Gastroesophageal sphincter (tissue), 4 donors: ENCODE data around the gene ZNF264. TPM values are rescaled to one million over a fixed set of nuclear protein-coding genes. Genes with fewer than 3 reads are reported as not detected.
A peak's percentile ranks its signal among the peaks of the same experiment; 100 is the strongest.

Experiments used
- ATAC-seq: fragments of 150-250 bp; one replicate; pipeline ENCODE4 v1.9.1; 2016; ENCODE audit warnings: mild to moderate bottlenecking, moderate library complexity
- H3K27ac ChIP-seq, 4 donors: fragments of 200-600 bp; sonication (generic) in 3 of 4; 1 replicate in 3 of 4; 2 replicates in 1 of 4; pipeline ENCODE4 v1.5.1; 2016 to 2019
- H3K27me3 ChIP-seq: fragments of 200-600 bp; sonication (generic); one replicate; pipeline ENCODE4 v1.5.1; 2019
- H3K36me3 ChIP-seq, 2 donors: fragments of 200-600 bp; sonication (generic); one replicate each; pipeline ENCODE4 v1.5.1; 2019; ENCODE audit warnings: control low read depth in 1 of 2
- H3K4me1 ChIP-seq, 3 donors: fragments of 200-600 bp; sonication (generic); 1 replicate in 2 of 3; 2 replicates in 1 of 3; pipeline ENCODE4 v1.5.1; 2016 to 2019; ENCODE audit warnings: control low read depth in 2 of 3
- H3K4me3 ChIP-seq, 2 donors: fragments of 200-600 bp; sonication (generic); one replicate each; pipeline ENCODE4 v1.5.1; 2019; ENCODE audit warnings: mild to moderate bottlenecking in 1 of 2, moderate library complexity in 1 of 2
- H3K9me3 ChIP-seq, 3 donors: fragments of 200-600 bp; sonication (generic); one replicate each; pipeline ENCODE4 v1.5.1; 2017 to 2019; ENCODE audit warnings: control low read depth in 2 of 3
- EP300 ChIP-seq: sonication (generic); formaldehyde crosslinking; IDR thresholded peaks from one replicate; pipeline ENCODE4 v1.6.1; 2017; ENCODE audit warnings: antibody characterized with exemption, mild to moderate bottlenecking
- POLR2A ChIP-seq, 2 donors: fragments of 450-650 bp; IDR thresholded peaks; one replicate each; pipeline ENCODE4 v1.6.1; 2017; ENCODE audit warnings: antibody characterized with exemption in 2 of 2, mild to moderate bottlenecking in 2 of 2, moderate library complexity in 1 of 2
- POLR2AphosphoS5 ChIP-seq: sonication (generic); formaldehyde crosslinking; IDR thresholded peaks from one replicate; pipeline ENCODE4 v1.6.1; 2017; ENCODE audit warnings: antibody characterized with exemption
- WGBS, 2 donors: methylation state at CpG; one replicate each; pipeline ENCODE4 v1.1.5; 2018; ENCODE audit warnings: low coverage in 1 of 2; 5-methylcytosine and 5-hydroxymethylcytosine counted together
- total RNA-seq, 4 donors: library from RNA; depleted of rRNA; stranded (reverse); fragments of >200 nt; gene quantifications; one replicate each; pipeline ENCODE4 v1.1.0, GENCODE V29; 2016
- TF ChIP-seq, protein P1 (sequence below), 4 experiments: fragments of 200-600 bp in 2 of 4; fragments of 450-650 bp in 2 of 4; sonication (generic) in 1 of 4; IDR thresholded peaks; one replicate each; pipeline ENCODE4 v1.5.1; 2017 to 2019; ENCODE audit warnings: antibody characterized with exemption in 4 of 4, mild to moderate bottlenecking in 2 of 4, moderate library complexity in 2 of 4

Gene ZNF264
- total RNA-seq, 4 donors from 2014 or later: 37.2 to 61.3 (median 41.5) TPM

DNA sequence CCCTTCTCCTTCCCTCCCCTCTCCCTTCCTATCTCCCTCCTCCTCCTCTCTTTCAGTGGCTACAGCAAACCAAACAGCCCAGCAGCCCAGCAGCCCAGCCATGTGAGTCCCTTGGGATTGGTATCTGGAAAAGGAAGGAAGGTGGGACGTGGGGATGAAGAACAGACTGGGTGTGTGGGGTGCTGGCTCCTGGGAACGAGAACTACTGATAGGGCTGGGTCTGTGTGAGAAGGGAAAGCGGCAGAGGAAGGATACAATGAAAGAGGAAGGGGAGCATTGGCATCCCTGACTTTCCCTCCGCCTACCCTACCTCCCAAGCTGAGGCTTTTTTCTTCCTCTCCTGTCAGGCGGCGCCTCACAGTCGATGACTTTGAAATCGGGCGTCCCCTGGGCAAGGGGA is 40.4 kb downstream of the ZNF264 start:
- TF ChIP-seq, protein P1, sequence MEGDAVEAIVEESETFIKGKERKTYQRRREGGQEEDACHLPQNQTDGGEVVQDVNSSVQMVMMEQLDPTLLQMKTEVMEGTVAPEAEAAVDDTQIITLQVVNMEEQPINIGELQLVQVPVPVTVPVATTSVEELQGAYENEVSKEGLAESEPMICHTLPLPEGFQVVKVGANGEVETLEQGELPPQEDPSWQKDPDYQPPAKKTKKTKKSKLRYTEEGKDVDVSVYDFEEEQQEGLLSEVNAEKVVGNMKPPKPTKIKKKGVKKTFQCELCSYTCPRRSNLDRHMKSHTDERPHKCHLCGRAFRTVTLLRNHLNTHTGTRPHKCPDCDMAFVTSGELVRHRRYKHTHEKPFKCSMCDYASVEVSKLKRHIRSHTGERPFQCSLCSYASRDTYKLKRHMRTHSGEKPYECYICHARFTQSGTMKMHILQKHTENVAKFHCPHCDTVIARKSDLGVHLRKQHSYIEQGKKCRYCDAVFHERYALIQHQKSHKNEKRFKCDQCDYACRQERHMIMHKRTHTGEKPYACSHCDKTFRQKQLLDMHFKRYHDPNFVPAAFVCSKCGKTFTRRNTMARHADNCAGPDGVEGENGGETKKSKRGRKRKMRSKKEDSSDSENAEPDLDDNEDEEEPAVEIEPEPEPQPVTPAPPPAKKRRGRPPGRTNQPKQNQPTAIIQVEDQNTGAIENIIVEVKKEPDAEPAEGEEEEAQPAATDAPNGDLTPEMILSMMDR (IDR thresholded peaks at IDR 0.05): no peak
- TF ChIP-seq EP300: no peak
- no peak for TF ChIP-seq POLR2A (IDR thresholded peaks at IDR 0.05)
- TF ChIP-seq POLR2AphosphoS5: no peak
- Histone ChIP-seq H3K4me3 (no peak overlapping the region), H3K27ac (no peak overlapping the region), H3K27me3 (no peaks in the 10 kb centered on the region), H3K36me3 (no peaks in the 10 kb centered on the region), H3K4me1 (no peaks in the 10 kb centered on the region), H3K9me3 (no peaks in the 10 kb centered on the region)
- 56 to 82% methylated on average over 6 to 8 of the region's 9 CpGs for WGBS, 2 donors
- no peak for ATAC-seq

DNA sequence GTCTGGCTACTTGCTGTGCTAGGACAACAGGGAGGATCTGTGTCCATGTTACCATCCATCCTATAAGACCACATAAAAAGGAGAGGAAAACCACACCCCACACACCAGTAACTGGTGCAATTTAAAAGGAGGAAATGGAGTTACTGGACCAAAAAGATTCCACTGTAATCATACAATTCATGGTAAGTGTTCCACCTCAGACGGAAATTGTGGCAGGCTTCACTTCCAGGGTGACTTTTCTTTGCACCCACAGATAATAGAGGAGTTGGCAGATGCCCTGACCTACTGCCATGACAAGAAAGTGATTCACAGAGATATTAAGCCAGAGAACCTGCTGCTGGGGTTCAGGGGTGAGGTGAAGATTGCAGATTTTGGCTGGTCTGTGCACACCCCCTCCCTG is 41.9 kb downstream of the ZNF264 start:
- no peak for ATAC-seq
- H3K36me3 ChIP-seq: no peaks in the 10 kb centered on the region
- H3K9me3 ChIP-seq: no peaks in the 10 kb centered on the region
- no peak overlapping the region for H3K4me3 ChIP-seq
- H3K27me3 ChIP-seq: no peaks in the 10 kb centered on the region
- no peak overlapping the region for H3K27ac ChIP-seq
- TF ChIP-seq, protein P1 (IDR thresholded peaks at IDR 0.05): no peak
- TF ChIP-seq POLR2A (IDR thresholded peaks at IDR 0.05) (no peak), EP300 (no peak), POLR2AphosphoS5 (no peak)
- H3K4me1 ChIP-seq: no peaks in the 10 kb centered on the region
- 100% methylated on average over 1 of the region's 1 CpG; no CpG with 5 or more reads in 1 of the 2 donors for WGBS, 2 donors

DNA sequence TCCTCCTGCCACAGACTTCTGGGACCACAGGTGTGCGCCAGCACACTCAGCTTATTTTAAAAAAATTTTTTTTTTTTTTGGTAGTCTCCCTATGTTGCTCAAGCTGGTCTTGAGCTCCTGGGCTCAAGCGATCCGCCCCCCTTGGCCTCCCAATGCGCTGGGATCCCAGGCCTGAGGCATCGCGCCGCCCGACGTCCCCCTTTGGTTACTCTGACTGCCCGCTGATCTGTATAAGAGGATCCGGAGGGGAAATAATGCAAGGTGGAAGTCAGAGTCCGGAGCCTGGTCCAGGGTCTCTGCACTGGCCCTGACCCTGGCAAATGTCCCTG is 48.6 kb downstream of the ZNF264 start:
- peaks cover 0 to 22% of the 10 kb centered on the region in 2 donors for H3K36me3 ChIP-seq
- H3K4me3 ChIP-seq: peak overlapping the region; percentile 74 to 98
- peaks cover 3 to 33% (median 12%) of the 10 kb centered on the region in 3 donors for H3K4me1 ChIP-seq
- no peaks in the 10 kb centered on the region for H3K27me3 ChIP-seq
- no CpG with 5 or more reads among the region's 12 CpGs for WGBS, 2 donors
- TF ChIP-seq, protein P1 (IDR thresholded peaks at IDR 0.05): no peak
- TF ChIP-seq POLR2A (IDR thresholded peaks at IDR 0.05) (no peak), EP300 (no peak), POLR2AphosphoS5 (no peak)
- no peaks in the 10 kb centered on the region for H3K9me3 ChIP-seq
- ATAC-seq: peak; percentile 6
- H3K27ac ChIP-seq: peak overlapping the region; percentile 80 to 96 (median 91)

DNA sequence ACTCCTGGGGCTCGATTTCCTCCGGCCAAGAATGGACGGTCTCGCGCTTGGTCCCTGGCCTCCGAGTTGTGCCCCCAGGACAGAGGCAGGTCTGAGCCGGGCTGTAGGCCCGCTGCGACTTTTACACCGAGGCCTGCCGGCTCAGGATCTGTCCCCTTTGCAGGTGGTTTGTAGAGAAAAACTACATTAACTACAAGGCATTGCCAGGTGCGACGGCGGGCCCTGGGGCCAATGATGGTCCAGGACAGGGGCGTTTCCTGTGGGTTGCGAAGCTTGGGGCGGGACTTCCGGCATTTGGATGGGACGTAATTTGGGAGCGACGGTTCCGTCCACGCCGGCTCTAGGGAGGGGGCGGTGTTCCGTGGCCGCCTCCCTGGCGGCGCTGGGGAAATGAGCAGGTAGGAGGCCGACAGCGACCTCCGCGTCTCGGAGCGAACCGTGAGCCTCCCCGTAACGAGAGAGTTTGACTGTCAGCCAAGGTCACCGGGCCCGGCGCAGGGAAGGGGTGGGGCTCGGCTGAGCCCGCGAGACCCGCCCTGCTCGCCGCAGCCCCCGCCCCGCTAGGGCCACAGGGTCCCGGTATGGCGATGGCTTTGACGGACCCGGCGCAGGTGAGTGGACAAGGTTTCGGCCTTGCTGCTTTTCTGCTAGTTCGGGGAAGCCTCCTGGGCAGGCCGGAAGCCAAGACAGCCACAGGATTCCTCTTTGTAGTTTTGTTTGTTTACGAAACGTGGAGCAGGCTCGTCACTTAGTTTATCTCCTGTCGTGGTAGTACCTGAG is 49.2 kb downstream of the ZNF264 start, which contains the start of gene ZNF805:
ZNF805 (plus strand) TSS at position 322 of the 780 bp plus-strand sequence; CDS start at position 582, 260 bp downstream.
- H3K36me3 ChIP-seq: peaks cover 0 to 26% of the 10 kb centered on the region in 2 donors
- no peaks in the 10 kb centered on the region for H3K9me3 ChIP-seq
- H3K27me3 ChIP-seq: no peaks in the 10 kb centered on the region
- peaks cover 3 to 33% (median 12%) of the 10 kb centered on the region in 3 donors for H3K4me1 ChIP-seq
- no peak for TF ChIP-seq EP300
- TF ChIP-seq, protein P1 (IDR thresholded peaks at IDR 0.05): peak in 3 of 4 experiments; percentile 17 to 45 (median 44)
- peak; percentile 84 for TF ChIP-seq POLR2AphosphoS5
- peak; percentile 68 to 72 for TF ChIP-seq POLR2A (IDR thresholded peaks at IDR 0.05)
- H3K27ac ChIP-seq: peak within 1 kb of the TSS; percentile 80 to 96 (median 91)
- peak within 1 kb of the TSS; percentile 74 to 98 for H3K4me3 ChIP-seq
- 0% methylated on average over 4 of the region's 61 CpGs; no CpG with 5 or more reads in 1 of the 2 donors for WGBS, 2 donors
- ATAC-seq: peak; percentile 100

DNA sequence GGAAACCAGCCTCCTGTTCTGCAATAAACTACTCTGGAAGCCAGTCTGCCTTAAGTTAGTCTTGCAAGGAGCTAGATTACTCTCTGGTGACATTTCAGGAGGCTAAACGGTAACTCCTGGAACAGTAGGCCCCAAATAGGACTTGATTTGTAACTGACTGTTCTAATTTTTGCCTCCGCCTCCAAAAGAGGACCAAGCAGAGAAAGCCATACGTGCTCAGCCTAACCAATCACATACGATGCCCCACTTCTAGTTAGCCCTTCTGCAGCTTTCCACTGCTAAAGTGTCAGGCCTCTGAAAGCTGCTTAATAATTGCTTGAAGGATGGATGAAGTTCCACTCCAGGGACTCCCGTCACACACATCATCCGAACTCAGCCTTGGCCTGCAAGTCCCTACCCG is 49.9 kb downstream of the ZNF264 start:
- no peaks in the 10 kb centered on the region for H3K27me3 ChIP-seq
- peak overlapping the region; percentile 80 to 96 (median 91) for H3K27ac ChIP-seq
- no peak for ATAC-seq
- H3K4me3 ChIP-seq: peak overlapping the region; percentile 74 to 98
- peaks cover 0 to 33% of the 10 kb centered on the region in 2 donors for H3K36me3 ChIP-seq
- H3K9me3 ChIP-seq: no peaks in the 10 kb centered on the region
- peaks cover 3 to 33% (median 12%) of the 10 kb centered on the region in 3 donors for H3K4me1 ChIP-seq
- 11 to 35% methylated on average over 4 to 7 of the region's 7 CpGs for WGBS, 2 donors
- TF ChIP-seq, protein P1 (IDR thresholded peaks at IDR 0.05): no peak
- no peak for TF ChIP-seq POLR2AphosphoS5
- TF ChIP-seq EP300: no peak
- no peak for TF ChIP-seq POLR2A (IDR thresholded peaks at IDR 0.05)
